G401.6 (cell line): ENCODE measurements around the gene IQCN.
"Not testable (repeated sequence)": the region's sequence is repeated elsewhere in the genome, so short reads cannot be mapped to it uniquely, and the experiment has no call there.

Source experiments
- FAIRE-seq: peaks from 2 replicates; lab custom pipeline; 2012; peaks lifted over from hg19 to GRCh38; lab: Jason Lieb, UNC

Gene IQCN

DNA sequence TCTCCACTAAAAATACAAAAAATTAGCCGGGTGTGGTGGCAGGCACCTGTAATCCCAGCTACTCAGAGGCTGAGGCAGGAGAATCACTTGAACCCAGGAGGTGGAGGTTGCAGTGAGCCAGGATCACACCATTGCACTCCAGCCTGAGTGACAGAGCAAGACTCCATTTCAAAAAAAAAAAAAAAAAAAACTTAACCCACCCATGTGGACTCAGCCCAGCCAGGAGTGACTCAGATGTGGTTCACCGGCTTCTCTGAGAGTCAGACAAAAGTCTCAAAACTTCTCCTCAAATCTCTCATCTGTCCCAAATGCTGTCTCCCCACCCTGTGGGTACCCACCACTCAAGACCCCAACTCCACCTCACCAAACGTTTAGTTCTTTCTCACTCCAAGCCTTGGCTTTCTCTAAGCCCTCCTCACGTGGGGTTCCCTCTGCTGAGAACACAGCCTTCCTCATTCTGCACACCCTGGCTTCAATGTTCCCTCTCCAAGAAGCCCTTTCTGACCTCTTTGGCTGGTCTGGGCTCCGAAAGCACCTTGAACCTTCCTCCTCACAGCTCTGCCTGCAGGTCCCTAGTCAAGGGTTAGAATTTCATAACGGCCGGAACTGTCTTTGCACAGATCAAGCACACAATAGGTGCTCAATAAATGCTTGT, 59.3 kb downstream of the IQCN start:
- FAIRE-seq = no peak

DNA sequence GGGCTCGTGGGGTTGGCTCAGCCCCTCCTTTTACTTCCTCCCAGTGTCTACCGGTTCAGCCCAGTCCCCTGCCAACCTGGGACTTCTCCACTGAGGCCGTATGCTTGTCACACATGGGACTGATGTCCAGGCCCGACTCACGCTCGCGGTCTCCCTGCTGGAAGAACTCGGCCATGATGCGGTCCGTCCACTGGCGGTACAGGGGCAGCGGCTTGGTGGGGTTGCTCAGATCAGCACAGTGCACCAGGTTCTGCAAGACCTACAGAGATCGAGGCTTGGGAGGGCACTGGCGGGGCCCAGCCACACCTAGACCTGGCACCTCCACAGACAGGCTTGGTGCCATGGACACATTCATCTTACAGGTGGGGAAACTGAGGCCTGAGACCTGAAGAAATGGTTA, 62.6 kb downstream of the IQCN start:
- FAIRE-seq = no peak

DNA sequence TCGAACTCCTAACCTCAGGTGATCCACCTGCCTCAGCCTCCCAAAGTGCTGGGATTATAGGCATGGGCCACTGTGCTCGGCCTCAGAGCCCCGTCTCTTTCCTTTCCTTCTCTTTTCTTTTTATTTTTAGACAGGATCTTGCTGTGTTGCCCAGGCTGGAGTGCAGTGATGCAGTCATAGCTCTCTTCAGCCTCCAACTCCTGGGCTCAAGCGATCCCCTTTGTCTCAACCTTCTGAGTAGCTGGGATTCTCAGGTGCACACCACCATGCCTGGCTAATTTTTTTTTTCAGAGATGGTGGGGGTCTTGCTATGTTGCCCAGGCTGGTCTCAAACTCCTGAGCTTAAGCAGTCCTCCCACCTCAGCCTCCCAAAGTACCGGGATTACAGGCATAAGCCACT, 64.3 kb downstream of the IQCN start:
- not testable (repeated sequence) for FAIRE-seq

DNA sequence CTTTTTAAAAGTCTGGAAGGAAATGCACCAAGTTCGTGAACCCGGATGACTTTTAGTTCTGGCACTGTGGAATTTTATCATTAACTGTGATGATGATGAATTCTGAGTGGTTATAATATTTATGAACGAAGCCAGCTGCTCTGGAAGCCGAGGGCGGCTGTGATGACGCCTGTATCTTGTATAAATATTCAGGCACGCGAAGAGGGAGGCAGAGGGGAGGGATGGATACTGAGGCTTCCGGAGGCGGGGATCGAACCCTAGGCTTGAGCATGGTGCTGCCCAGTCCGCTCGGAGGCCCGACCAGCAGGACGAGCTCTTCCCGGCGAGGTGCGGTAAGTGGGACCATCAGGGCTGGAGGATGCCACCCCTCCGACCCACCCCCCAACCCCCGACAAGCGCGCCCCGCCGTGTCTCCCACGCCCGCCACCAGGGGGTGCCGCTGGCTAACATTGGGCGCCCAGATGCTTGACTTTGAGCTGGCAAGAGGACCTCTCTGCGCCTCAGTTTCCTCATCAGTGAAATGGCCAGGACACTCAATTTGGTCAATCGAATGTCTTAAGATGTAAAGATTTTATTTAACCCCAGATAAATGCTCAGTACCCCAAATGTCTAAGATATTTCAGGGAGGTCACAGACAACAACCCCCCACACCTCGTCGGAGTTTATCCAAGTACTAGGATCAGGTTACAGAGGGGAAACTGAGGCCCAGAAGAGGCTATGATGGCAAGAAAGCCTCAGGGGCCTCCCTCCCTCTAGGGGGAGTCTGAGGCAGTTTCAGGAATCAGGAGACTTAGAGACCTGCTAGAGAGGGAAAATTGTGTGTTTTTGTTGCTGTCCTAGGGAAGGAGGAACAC, 65.9 kb downstream of the IQCN start:
- no peak for FAIRE-seq
